Lower lobe of right lung (tissue), 2 donors: ENCODE results near the gene C6orf62. TPM values are rescaled to one million over a fixed set of nuclear protein-coding genes. Genes with fewer than 3 reads are reported as not detected.
"Not testable (repeated sequence)": the region's sequence is repeated elsewhere in the genome, so short reads cannot be mapped to it uniquely, and the experiment has no call there.

Experiments
- ATAC-seq, 2 donors: fragments of 200-7000 bp; cut with Tn5 transposase; one replicate each; pipeline ENCODE4 v1.9.1; 2020 to 2022; ENCODE audit warnings: mild to moderate bottlenecking in 2 of 2, moderate library complexity in 2 of 2
- DNase-seq: peaks from one replicate; pipeline ENCODE4 v3.0.0-alpha.2; 2020
- H3K27ac ChIP-seq: fragments of 200-600 bp; one replicate; pipeline ENCODE4 v1.8.0; 2022
- H3K27me3 ChIP-seq: fragments of 200-600 bp; one replicate; pipeline ENCODE4 v1.8.0; 2022; ENCODE audit warnings: low read depth
- H3K36me3 ChIP-seq: fragments of 200-600 bp; one replicate; pipeline ENCODE4 v1.8.0; 2022; ENCODE audit warnings: mild to moderate bottlenecking
- H3K4me1 ChIP-seq: fragments of 200-600 bp; one replicate; pipeline ENCODE4 v1.8.0; 2022
- H3K4me3 ChIP-seq: fragments of 200-600 bp; one replicate; pipeline ENCODE4 v1.8.0; 2022; ENCODE audit warnings: mild to moderate bottlenecking
- H3K9me3 ChIP-seq: fragments of 200-600 bp; one replicate; pipeline ENCODE4 v1.8.0; 2022
- CTCF ChIP-seq: fragments of 200-600 bp; IDR thresholded peaks from one replicate; pipeline ENCODE4 v1.8.0; 2022; ENCODE audit warnings: antibody characterized with exemption, mild to moderate bottlenecking
- intact Hi-C: fragments of 100-400 bp; cut with DNase I; formaldehyde crosslinking; loops from one replicate; pipeline ENCODE4 v1.11.0; 2022
- total RNA-seq: library from RNA; stranded (reverse); fragmentation: NEBNext Ultra II Directional; extraction: Animal tissue kit (Norgen Biotek cat#: 25700); gene quantifications from one replicate; pipeline ENCODE4 v1.2.1, GENCODE V29; 2021
- donor health status: DM: no; HTN: yes; CAD: no; lungs with severe emphysema.

C6orf62 gene
- total RNA-seq, 1 donor from 2014 or later = 123 TPM

GRCh38 chr6:24666641-24667377, 52.1 kb downstream of the C6orf62 start, which contains the start of the genes ACOT13 and TDP2:
Gene ACOT13, plus strand, starts transcription at chr6:24667077. Its CDS starts 187 bp downstream, at chr6:24667264.
Gene TDP2, minus strand, starts transcription at chr6:24666899. Its CDS starts 37 bp downstream, at chr6:24666862.
- TF ChIP-seq CTCF = peak; percentile 54
- H3K27me3 ChIP-seq = no peaks in the 10 kb centered on the region
- H3K9me3 ChIP-seq = no peaks in the 10 kb centered on the region
- ATAC-seq (peak; percentile 99 to 100), DNase-seq (peak; percentile 97)
- peaks cover 34% of the 10 kb centered on the region for H3K4me1 ChIP-seq
- peak within 1 kb of the TSS; percentile 97 for H3K4me3 ChIP-seq
- H3K27ac ChIP-seq = peak within 1 kb of the TSS; percentile 86
- H3K36me3 ChIP-seq = peaks cover 29% of the 10 kb centered on the region
- intact Hi-C loops = no loop called here

- peaks cover 29% of the 10 kb centered on the region for H3K36me3 ChIP-seq
- ATAC-seq = peak; percentile 64 to 66
- intact Hi-C loops = no loop called here
- H3K9me3 ChIP-seq = no peaks in the 10 kb centered on the region
- H3K27ac ChIP-seq = peak overlapping the region; percentile 86
- no peak for TF ChIP-seq CTCF
- peak; percentile 63 for DNase-seq
- peak overlapping the region; percentile 97 for H3K4me3 ChIP-seq
- peaks cover 34% of the 10 kb centered on the region for H3K4me1 ChIP-seq
- H3K27me3 ChIP-seq = no peaks in the 10 kb centered on the region
Measured at GRCh38 chr6:24666097-24666640, 52.8 kb downstream of the C6orf62 start.

- H3K4me3 ChIP-seq = no peak overlapping the region
- H3K27ac ChIP-seq = no peak overlapping the region
- H3K9me3 ChIP-seq = no peaks in the 10 kb centered on the region
- peaks cover 45% of the 10 kb centered on the region for H3K4me1 ChIP-seq
- ATAC-seq (no peak), DNase-seq (no peak)
- intact Hi-C loops = no loop called here
- no peak for TF ChIP-seq CTCF
- no peaks in the 10 kb centered on the region for H3K27me3 ChIP-seq
- peaks cover 29% of the 10 kb centered on the region for H3K36me3 ChIP-seq
Measured at GRCh38 chr6:24664046-24664987, 54.6 kb downstream of the C6orf62 start.

GRCh38 chr6:24663189-24663588, 55.8 kb downstream of the C6orf62 start:
- intact Hi-C loops = no loop called here
- no peak for TF ChIP-seq CTCF
- Histone ChIP-seq H3K4me1 (peaks cover 40% of the 10 kb centered on the region), H3K9me3 (no peaks in the 10 kb centered on the region), H3K36me3 (peaks cover 35% of the 10 kb centered on the region), H3K27ac (no peak overlapping the region), H3K27me3 (no peaks in the 10 kb centered on the region), H3K4me3 (no peak overlapping the region)
- DNase-seq = no peak
- ATAC-seq = no peak

GRCh38 chr6:24662236-24662635, 56.7 kb downstream of the C6orf62 start:
- ATAC-seq (no peak), DNase-seq (no peak)
- peaks cover 34% of the 10 kb centered on the region for H3K4me1 ChIP-seq
- no peak for TF ChIP-seq CTCF
- H3K36me3 ChIP-seq = peaks cover 45% of the 10 kb centered on the region
- H3K4me3 ChIP-seq = no peak overlapping the region
- no peak overlapping the region for H3K27ac ChIP-seq
- intact Hi-C loops = no loop called here
- H3K27me3 ChIP-seq = no peaks in the 10 kb centered on the region
- no peaks in the 10 kb centered on the region for H3K9me3 ChIP-seq

- Histone ChIP-seq H3K36me3 (peaks cover 49% of the 10 kb centered on the region), H3K4me1 (peaks cover 34% of the 10 kb centered on the region)
- H3K27ac ChIP-seq, H3K9me3 ChIP-seq, H3K27me3 ChIP-seq, intact Hi-C loops, DNase-seq, ATAC-seq, H3K4me3 ChIP-seq: not testable (repeated sequence)
Measured at GRCh38 chr6:24661759-24662158, 57.2 kb downstream of the C6orf62 start.
